HCT116 (cell line): ENCODE measurements around the gene UBE2E2.

Experiments used
- CTCF ChIP-seq, 3 experiments: fragments of 200-600 bp in 1 of 3; sonication (generic) in 1 of 3; IDR thresholded peaks in 2 of 3; conservative IDR thresholded peaks in 1 of 3; 2 replicates each; pipeline ENCODE4 v1.5.1; 2012 to 2017; ENCODE audit warnings: low read depth in 2 of 3, low read length in 2 of 3, antibody characterized with exemption in 1 of 3, borderline replicate concordance in 1 of 3, control low read depth in 1 of 3, mild to moderate bottlenecking in 1 of 3, mixed read lengths in 1 of 3, mixed run types in 1 of 3, moderate library complexity in 1 of 3; ENCODE audit not compliant: insufficient read depth in 1 of 3
- ELF1 ChIP-seq: IDR thresholded peaks from 2 replicates; pipeline ENCODE4 v1.6.1; 2012; ENCODE audit warnings: low read depth, borderline replicate concordance
- EZH2 ChIP-seq: fragments of 200-600 bp; sonication (generic); IDR thresholded peaks from 2 replicates; pipeline ENCODE4 v1.6.1; 2017; ENCODE audit warnings: antibody characterized with exemption, mixed run types
- EZH2phosphoT487 ChIP-seq: fragments of 200-600 bp; IDR thresholded peaks from 2 replicates; pipeline ENCODE4 v1.6.1; 2018; ENCODE audit warnings: antibody characterized with exemption, borderline replicate concordance
- POLR2A ChIP-seq: IDR thresholded peaks from 2 replicates; pipeline ENCODE4 v1.7.0; 2011; ENCODE audit warnings: borderline replicate concordance; ENCODE audit not compliant: insufficient read depth, insufficient read length; ENCODE audit errors: extremely low read depth
- POLR2AphosphoS5 ChIP-seq: IDR thresholded peaks from 2 replicates; pipeline ENCODE4 v1.6.1; 2011; ENCODE audit warnings: mild to moderate bottlenecking, low read depth, low read length, moderate library complexity
- RAD21 ChIP-seq: IDR thresholded peaks from 2 replicates; pipeline ENCODE4 v1.6.1; 2012; ENCODE audit warnings: low read depth, mild to moderate bottlenecking
- SIN3A ChIP-seq: IDR thresholded peaks from 2 replicates; pipeline ENCODE4 v1.6.1; 2012; ENCODE audit warnings: low read depth
- ZNF274 ChIP-seq: fragments of 200-500 bp; sonication (Bioruptor generic); IDR thresholded peaks from 2 replicates; pipeline ENCODE4 v1.6.1; 2014; ENCODE audit warnings: mild to moderate bottlenecking, low read depth, low read length, inconsistent platforms
- TF ChIP-seq, protein P1 (sequence below): IDR thresholded peaks from 2 replicates; pipeline ENCODE4 v1.6.1; 2012
- TF ChIP-seq, protein P2 (sequence below): IDR thresholded peaks from 2 replicates; pipeline ENCODE4 v1.6.1; 2012; ENCODE audit warnings: low read depth

GRCh38 chr3:23493889-23494288 is 290.8 kb downstream of the UBE2E2 start:
- TF ChIP-seq RAD21 (no peak), POLR2AphosphoS5 (no peak), ELF1 (no peak), EZH2phosphoT487 (no peak), CTCF (IDR thresholded peaks at IDR 0.05 in 2 of 3, conservative IDR thresholded peaks at IDR 0.05 in 1 of 3; ENCODE audit: borderline replicate concordance in 1 of 3, insufficient read depth in 1 of 3, low read depth in 2 of 3, low read length in 2 of 3) (no peak), POLR2A (no peak), SIN3A (no peak), EZH2 (no peak), ZNF274 (no peak)
- TF ChIP-seq, protein P1, sequence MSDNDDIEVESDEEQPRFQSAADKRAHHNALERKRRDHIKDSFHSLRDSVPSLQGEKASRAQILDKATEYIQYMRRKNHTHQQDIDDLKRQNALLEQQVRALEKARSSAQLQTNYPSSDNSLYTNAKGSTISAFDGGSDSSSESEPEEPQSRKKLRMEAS, result no peak
- TF ChIP-seq, protein P2, sequence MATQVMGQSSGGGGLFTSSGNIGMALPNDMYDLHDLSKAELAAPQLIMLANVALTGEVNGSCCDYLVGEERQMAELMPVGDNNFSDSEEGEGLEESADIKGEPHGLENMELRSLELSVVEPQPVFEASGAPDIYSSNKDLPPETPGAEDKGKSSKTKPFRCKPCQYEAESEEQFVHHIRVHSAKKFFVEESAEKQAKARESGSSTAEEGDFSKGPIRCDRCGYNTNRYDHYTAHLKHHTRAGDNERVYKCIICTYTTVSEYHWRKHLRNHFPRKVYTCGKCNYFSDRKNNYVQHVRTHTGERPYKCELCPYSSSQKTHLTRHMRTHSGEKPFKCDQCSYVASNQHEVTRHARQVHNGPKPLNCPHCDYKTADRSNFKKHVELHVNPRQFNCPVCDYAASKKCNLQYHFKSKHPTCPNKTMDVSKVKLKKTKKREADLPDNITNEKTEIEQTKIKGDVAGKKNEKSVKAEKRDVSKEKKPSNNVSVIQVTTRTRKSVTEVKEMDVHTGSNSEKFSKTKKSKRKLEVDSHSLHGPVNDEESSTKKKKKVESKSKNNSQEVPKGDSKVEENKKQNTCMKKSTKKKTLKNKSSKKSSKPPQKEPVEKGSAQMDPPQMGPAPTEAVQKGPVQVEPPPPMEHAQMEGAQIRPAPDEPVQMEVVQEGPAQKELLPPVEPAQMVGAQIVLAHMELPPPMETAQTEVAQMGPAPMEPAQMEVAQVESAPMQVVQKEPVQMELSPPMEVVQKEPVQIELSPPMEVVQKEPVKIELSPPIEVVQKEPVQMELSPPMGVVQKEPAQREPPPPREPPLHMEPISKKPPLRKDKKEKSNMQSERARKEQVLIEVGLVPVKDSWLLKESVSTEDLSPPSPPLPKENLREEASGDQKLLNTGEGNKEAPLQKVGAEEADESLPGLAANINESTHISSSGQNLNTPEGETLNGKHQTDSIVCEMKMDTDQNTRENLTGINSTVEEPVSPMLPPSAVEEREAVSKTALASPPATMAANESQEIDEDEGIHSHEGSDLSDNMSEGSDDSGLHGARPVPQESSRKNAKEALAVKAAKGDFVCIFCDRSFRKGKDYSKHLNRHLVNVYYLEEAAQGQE, result no peak
